Endothelial cell of umbilical vein (primary cell): ENCODE results near the gene CYP1B1. TPM values are rescaled to one million over a fixed set of nuclear protein-coding genes. Genes with fewer than 3 reads are reported as not detected.

Source experiments
- BruUV-seq: library from RNA; stranded (reverse); fragments of 400-500 nt; replicated peaks from 2 replicates; lab custom pipeline; 2021; lab: Mats Ljungman, UMichigan
- CTCF ChIA-PET: fragments of 300-600, 350-600 bp; sonication (Branson Sonifier 250); formaldehyde crosslinking; loops from one replicate; lab custom pipeline; 2021; ENCODE audit warnings: antibody characterized with exemption, inconsistent platforms; lab: Charles Lee
- POLR2A ChIA-PET: fragments of 300-600, 350-600 bp; sonication (Branson Sonifier 250); formaldehyde crosslinking; loops from one replicate; lab custom pipeline; 2021; ENCODE audit warnings: antibody characterized with exemption, inconsistent platforms; lab: Charles Lee
- DNase-seq: peaks from one replicate; pipeline ENCODE4 v3.0.0-alpha.2; 2011; ENCODE audit warnings: low read depth, low spot score
- FAIRE-seq: peaks from 2 replicates; lab custom pipeline; 2011; peaks lifted over from hg19 to GRCh38; lab: Jason Lieb, UNC
- H2AFZ ChIP-seq: 2 replicates; pipeline ENCODE4 v1.6.0; 2012; ENCODE audit warnings: low read depth, low read length, control low read depth, inconsistent platforms
- H3K27ac ChIP-seq: 2 replicates; pipeline ENCODE4 v1.5.1; 2011; ENCODE audit warnings: low read depth, mild to moderate bottlenecking, control low read depth, low read length, moderate library complexity; ENCODE audit not compliant: insufficient read depth
- H3K27me3 ChIP-seq, 2 experiments: 2 replicates each; pipeline versions ENCODE4 v1.6.0 to v1.6.1; 2011; ENCODE audit warnings: low read length in 2 of 2, mixed read lengths in 1 of 2; ENCODE audit not compliant: control insufficient read depth in 2 of 2, insufficient read depth in 2 of 2
- H3K36me3 ChIP-seq, 2 experiments: 2 replicates in 1 of 2; 3 replicates in 1 of 2; pipeline ENCODE4 v1.5.1; 2011; ENCODE audit warnings: low read length in 2 of 2, mild to moderate bottlenecking in 1 of 2, moderate library complexity in 1 of 2; ENCODE audit not compliant: control insufficient read depth in 2 of 2, insufficient read depth in 2 of 2; ENCODE audit errors: extremely low read depth in 1 of 2
- H3K4me1 ChIP-seq: 3 replicates; pipeline ENCODE4 v1.5.1; 2011; ENCODE audit warnings: mild to moderate bottlenecking, low read length; ENCODE audit not compliant: control insufficient read depth, insufficient read depth; ENCODE audit errors: extremely low read depth
- H3K4me2 ChIP-seq: 2 replicates; pipeline ENCODE4 v1.6.1; 2011; ENCODE audit warnings: low read length, control low read depth, mixed read lengths; ENCODE audit not compliant: insufficient read depth
- H3K4me3 ChIP-seq, 3 experiments: fragments of 200-600 bp in 1 of 3; sonication (generic), shearing (Covaris generic) in 1 of 3; replicated peaks in 1 of 3; 2 replicates each; pipeline ENCODE4 v1.5.1; 2011 to 2016; ENCODE audit warnings: control low read depth in 3 of 3, low read length in 3 of 3, mild to moderate bottlenecking in 2 of 3, inconsistent platforms in 1 of 3, low read depth in 1 of 3, moderate library complexity in 1 of 3; ENCODE audit not compliant: insufficient read depth in 1 of 3
- H3K79me2 ChIP-seq: 2 replicates; pipeline ENCODE4 v1.6.0; 2012; ENCODE audit warnings: low read length, inconsistent platforms; ENCODE audit not compliant: control insufficient read depth, insufficient read depth
- H3K9ac ChIP-seq: replicated peaks from 2 replicates; pipeline ENCODE3; 2011; ENCODE audit warnings: low read length, control low read depth; ENCODE audit not compliant: insufficient read depth; ENCODE audit errors: extremely low read depth
- H3K9me1 ChIP-seq: replicated peaks from 3 replicates; pipeline ENCODE4 v1.6.0; 2011; ENCODE audit warnings: mild to moderate bottlenecking, low read length; ENCODE audit not compliant: control insufficient read depth, insufficient read depth; ENCODE audit errors: extremely low read depth
- H3K9me3 ChIP-seq: replicated peaks from 2 replicates; pipeline ENCODE4 v1.5.1; 2012; ENCODE audit warnings: low read length, inconsistent platforms; ENCODE audit not compliant: control insufficient read depth, insufficient read depth
- H4K20me1 ChIP-seq: replicated peaks from 2 replicates; pipeline ENCODE3; 2011; ENCODE audit warnings: mild to moderate bottlenecking, low read length; ENCODE audit not compliant: control insufficient read depth, insufficient read depth; ENCODE audit errors: extremely low read depth
- EZH2 ChIP-seq: IDR thresholded peaks from 2 replicates; pipeline ENCODE4 v1.6.1; 2012; ENCODE audit warnings: borderline replicate concordance, low read depth, mild to moderate bottlenecking, moderate library complexity, low read length, inconsistent platforms; ENCODE audit not compliant: severe bottlenecking
- POLR2A ChIP-seq: IDR thresholded peaks from 2 replicates; pipeline ENCODE4 v1.6.1; 2012; ENCODE audit warnings: low read depth, mild to moderate bottlenecking, control low read depth, low read length
- POLR2AphosphoS5 ChIP-seq: IDR thresholded peaks from 2 replicates; pipeline ENCODE4 v1.6.1; 2012; ENCODE audit warnings: low read depth, mild to moderate bottlenecking, control low read depth, low read length, moderate library complexity; ENCODE audit not compliant: insufficient read depth
- dilution Hi-C: fragments of 300-500 bp; cut with MboI; formaldehyde crosslinking; loops from one replicate; pipeline ENCODE4 v1.15.0; 2019; ENCODE audit warnings: low sequenced_read_pairs; ENCODE audit not compliant: extremely low pct_ligation_motif_present
- intact Hi-C: fragments of 100-400 bp; cut with micrococcal nuclease; formaldehyde crosslinking; loops from one replicate; pipeline ENCODE4 v1.10.0; 2022
- polyA plus RNA-seq, 4 experiments: library from polyadenylated mRNA; depleted of rRNA in 3 of 4; stranded (reverse) in 3 of 4; unstranded in 1 of 4; fragments of >200 nt; gene quantifications; 2 replicates each; pipeline versions ENCODE4 v1.2.1 to v1.2.3, GENCODE V29; 2011 to 2012; ENCODE audit warnings: missing spikeins in 1 of 4
- total RNA-seq: library from RNA; stranded (reverse); gene quantifications from 2 replicates; pipeline ENCODE4 v1.2.3, GENCODE V29; 2021
- TF ChIP-seq, protein P1 (sequence below), 2 donors: IDR thresholded peaks; 1 replicate in 1 of 2; 2 replicates in 1 of 2; pipeline ENCODE4 v1.5.1; 2011; ENCODE audit warnings: low read length in 2 of 2, mild to moderate bottlenecking in 2 of 2, moderate library complexity in 2 of 2, control low read depth in 1 of 2, inconsistent platforms in 1 of 2, low read depth in 1 of 2; ENCODE audit not compliant: insufficient read depth in 1 of 2; ENCODE audit errors: extremely low read depth in 1 of 2
- TF ChIP-seq, protein P2 (sequence below): IDR thresholded peaks from 2 replicates; pipeline ENCODE4 v1.6.1; 2011; ENCODE audit not compliant: insufficient read depth, insufficient read length

Gene CYP1B1
- total and polyA plus RNA-seq, 2 donors (not counting 3 experiments of a cell fraction or from before 2014, with no cell fraction given), result 0.01 TPM; not detected in 1

DNA sequence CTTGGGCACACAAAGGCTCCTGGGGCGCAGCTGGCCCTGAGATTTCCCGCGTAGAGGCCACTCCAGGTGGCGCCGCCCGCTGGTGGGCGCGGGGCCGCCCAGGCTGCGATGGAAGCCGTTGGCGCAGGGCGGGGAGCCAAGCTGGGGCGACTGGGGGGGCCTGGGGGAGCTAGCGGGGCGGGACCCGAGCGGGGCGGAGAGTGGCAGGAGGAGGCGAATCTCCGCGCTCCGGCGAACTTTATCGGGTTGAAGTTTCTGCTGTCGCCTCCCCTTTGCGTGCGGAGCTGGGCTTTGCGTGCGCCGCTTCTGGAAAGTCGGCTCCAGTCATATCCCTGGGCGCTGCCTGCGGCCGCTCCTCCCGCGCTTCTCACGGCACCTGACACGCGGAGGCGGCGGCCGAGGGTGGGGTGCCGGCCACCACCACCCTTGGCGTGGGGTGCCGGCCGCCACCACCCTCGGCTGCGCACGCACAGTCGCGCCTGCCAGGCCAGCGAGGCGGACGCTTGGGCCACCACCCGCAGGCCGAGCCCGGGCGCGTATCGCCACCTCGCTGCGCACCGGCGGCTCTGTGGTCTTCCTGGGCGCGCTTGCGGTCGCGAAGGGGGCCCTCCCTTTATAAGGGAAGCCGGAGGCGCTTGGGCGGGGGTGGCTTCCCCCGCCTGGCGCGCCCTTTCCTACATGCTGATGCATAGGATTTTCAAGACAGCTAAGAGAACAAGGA, 919 bp upstream of the CYP1B1 start:
- Histone ChIP-seq H3K9me1 (no peaks in the 10 kb centered on the region), H4K20me1 (no peaks in the 10 kb centered on the region), H3K4me3 (peak overlapping the region in 2 of 3 experiments; percentile 32 to 34), H3K9me3 (no peaks in the 10 kb centered on the region), H3K27me3 (peaks cover 44 to 51% of the 10 kb centered on the region in 2 experiments), H3K27ac (no peak overlapping the region), H2AFZ (peak overlapping the region; percentile 73), H3K36me3 (no peaks in the 10 kb centered on the region), H3K79me2 (no peaks in the 10 kb centered on the region), H3K9ac (no peak overlapping the region), H3K4me1 (peaks cover 16% of the 10 kb centered on the region), H3K4me2 (peak overlapping the region; percentile 63)
- TF ChIP-seq, protein P1, sequence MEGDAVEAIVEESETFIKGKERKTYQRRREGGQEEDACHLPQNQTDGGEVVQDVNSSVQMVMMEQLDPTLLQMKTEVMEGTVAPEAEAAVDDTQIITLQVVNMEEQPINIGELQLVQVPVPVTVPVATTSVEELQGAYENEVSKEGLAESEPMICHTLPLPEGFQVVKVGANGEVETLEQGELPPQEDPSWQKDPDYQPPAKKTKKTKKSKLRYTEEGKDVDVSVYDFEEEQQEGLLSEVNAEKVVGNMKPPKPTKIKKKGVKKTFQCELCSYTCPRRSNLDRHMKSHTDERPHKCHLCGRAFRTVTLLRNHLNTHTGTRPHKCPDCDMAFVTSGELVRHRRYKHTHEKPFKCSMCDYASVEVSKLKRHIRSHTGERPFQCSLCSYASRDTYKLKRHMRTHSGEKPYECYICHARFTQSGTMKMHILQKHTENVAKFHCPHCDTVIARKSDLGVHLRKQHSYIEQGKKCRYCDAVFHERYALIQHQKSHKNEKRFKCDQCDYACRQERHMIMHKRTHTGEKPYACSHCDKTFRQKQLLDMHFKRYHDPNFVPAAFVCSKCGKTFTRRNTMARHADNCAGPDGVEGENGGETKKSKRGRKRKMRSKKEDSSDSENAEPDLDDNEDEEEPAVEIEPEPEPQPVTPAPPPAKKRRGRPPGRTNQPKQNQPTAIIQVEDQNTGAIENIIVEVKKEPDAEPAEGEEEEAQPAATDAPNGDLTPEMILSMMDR (IDR thresholded peaks at IDR 0.05; ENCODE audit: extremely low read depth in 1 of 2, insufficient read depth in 1 of 2, low read depth in 1 of 2, low read length in 2 of 2), result peak in 1 of 2 donors; percentile 23
- TF ChIP-seq POLR2A (no peak), POLR2AphosphoS5 (no peak), EZH2 (no peak)
- TF ChIP-seq, protein P2, sequence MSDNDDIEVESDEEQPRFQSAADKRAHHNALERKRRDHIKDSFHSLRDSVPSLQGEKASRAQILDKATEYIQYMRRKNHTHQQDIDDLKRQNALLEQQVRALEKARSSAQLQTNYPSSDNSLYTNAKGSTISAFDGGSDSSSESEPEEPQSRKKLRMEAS, result no peak
- ChIA-PET POLR2A (no interaction called here), CTCF (interaction anchor here (0.8 to 1.5 kb wide), 5 partner anchors 10 to 198 kb away, joined by 3 to 5 read pairs (median 5); no protein-coding TSS in a partner anchor)
- no peak for DNase-seq
- BruUV-seq, result no TSS peak
- dilution Hi-C loops (no loop called here), intact Hi-C loops (loop anchor here (10.0 kb wide), 2 partner anchors 198 to 298 kb away; partner anchors contain the start of gene ATL2)
- no peak for FAIRE-seq
